Urinary bladder (tissue), 4 donors: ENCODE measurements around the gene GSN. TPM values are rescaled to one million over a fixed set of nuclear protein-coding genes. Genes with fewer than 3 reads are reported as not detected.

Experiments used
- DNase-seq: peaks from one replicate; pipeline ENCODE4 v3.0.0-alpha.2; 2015; ENCODE audit errors: extremely low spot score
- H3K27ac ChIP-seq: one replicate; pipeline ENCODE4 v1.5.1; 2013; ENCODE audit warnings: low read depth, mild to moderate bottlenecking, moderate library complexity
- H3K36me3 ChIP-seq: one replicate; pipeline ENCODE4 v1.6.1; 2013; ENCODE audit warnings: mild to moderate bottlenecking, moderate library complexity; ENCODE audit not compliant: insufficient read depth
- H3K4me1 ChIP-seq: one replicate; pipeline ENCODE4 v1.6.1; 2013; ENCODE audit warnings: mild to moderate bottlenecking, moderate library complexity; ENCODE audit not compliant: insufficient read depth
- H3K4me3 ChIP-seq: one replicate; pipeline ENCODE4 v1.5.1; 2013; ENCODE audit warnings: low read depth, low read length
- WGBS: extraction: QIAGEN DNeasy Blood & Tissue Kit; methylation state at CpG from one replicate; pipeline ENCODE4 v1.1.7; 2013; 5-methylcytosine and 5-hydroxymethylcytosine counted together
- polyA plus RNA-seq: library from polyadenylated mRNA; stranded (reverse); fragments of 200-250 nt; gene quantifications from one replicate; pipeline ENCODE4 v1.2.3, GENCODE V29; 2013
- total RNA-seq: library from RNA; depleted of rRNA; stranded (reverse); fragments of >200 nt; gene quantifications from one replicate; pipeline ENCODE4 v1.2.3, GENCODE V29; 2014
- donor health status: healthy with polysubstance abuse.
- donor health status: healthy.

GSN gene
- total RNA-seq: 405 TPM
- 2,591 TPM for polyA plus RNA-seq

GRCh38 chr9:121267689-121268597 is at the start of gene GSN:
GSN (plus strand) TSS chr9:121268162; CDS start chr9:121301972, 33,810 bp downstream.
- no peaks in the 10 kb centered on the region for H3K4me1 ChIP-seq
- H3K4me3 ChIP-seq: peak within 1 kb of the TSS; percentile 68
- WGBS: under 1% methylated on average over 64 of the region's 64 CpGs
- peak within 1 kb of the TSS; percentile 77 for H3K27ac ChIP-seq
- H3K36me3 ChIP-seq: no peaks in the 10 kb centered on the region
- no peak for DNase-seq

- H3K27ac ChIP-seq: no peak overlapping the region
- DNase-seq: no peak
- WGBS: 96% methylated on average over 8 of the region's 8 CpGs
- H3K4me1 ChIP-seq: no peaks in the 10 kb centered on the region
- H3K4me3 ChIP-seq: no peak overlapping the region
- H3K36me3 ChIP-seq: no peaks in the 10 kb centered on the region
Observed at GRCh38 chr9:121218357-121219027, 49.5 kb upstream of the GSN start.

GRCh38 chr9:121219530-121219929 is 48.4 kb upstream of the GSN start:
- 95% methylated on average over 3 of the region's 3 CpGs for WGBS
- no peak overlapping the region for H3K27ac ChIP-seq
- DNase-seq: no peak
- H3K4me1 ChIP-seq: no peaks in the 10 kb centered on the region
- no peaks in the 10 kb centered on the region for H3K36me3 ChIP-seq
- no peak overlapping the region for H3K4me3 ChIP-seq

- 73% methylated on average over 13 of the region's 13 CpGs for WGBS
- Histone ChIP-seq H3K36me3 (no peaks in the 10 kb centered on the region), H3K4me1 (no peaks in the 10 kb centered on the region), H3K4me3 (no peak overlapping the region), H3K27ac (no peak overlapping the region)
- no peak for DNase-seq
Observed at GRCh38 chr9:121220996-121221663, 46.8 kb upstream of the GSN start.

- no peak for DNase-seq
- Histone ChIP-seq H3K4me3 (no peak overlapping the region), H3K27ac (no peak overlapping the region), H3K4me1 (no peaks in the 10 kb centered on the region), H3K36me3 (no peaks in the 10 kb centered on the region)
- WGBS: 96% methylated on average over 2 of the region's 2 CpGs
Observed at GRCh38 chr9:121221664-121222055, 46.3 kb upstream of the GSN start.

- H3K4me3 ChIP-seq: no peak overlapping the region
- no peak for DNase-seq
- H3K4me1 ChIP-seq: no peaks in the 10 kb centered on the region
- H3K36me3 ChIP-seq: no peaks in the 10 kb centered on the region
- WGBS: 66% methylated on average over 12 of the region's 12 CpGs
- no peak overlapping the region for H3K27ac ChIP-seq
Observed at GRCh38 chr9:121222524-121223171, 45.3 kb upstream of the GSN start.

- Histone ChIP-seq H3K4me3 (no peak overlapping the region), H3K4me1 (no peaks in the 10 kb centered on the region), H3K27ac (no peak overlapping the region), H3K36me3 (no peaks in the 10 kb centered on the region)
- WGBS: 69% methylated on average over 5 of the region's 5 CpGs
- no peak for DNase-seq
Observed at GRCh38 chr9:121225240-121225639, 42.7 kb upstream of the GSN start.

- no peaks in the 10 kb centered on the region for H3K36me3 ChIP-seq
- H3K4me1 ChIP-seq: no peaks in the 10 kb centered on the region
- no peak for DNase-seq
- no peak overlapping the region for H3K27ac ChIP-seq
- WGBS: 73% methylated on average over 2 of the region's 2 CpGs
- no peak overlapping the region for H3K4me3 ChIP-seq
Observed at GRCh38 chr9:121226175-121226574, 41.8 kb upstream of the GSN start.

- no peak overlapping the region for H3K4me3 ChIP-seq
- no peaks in the 10 kb centered on the region for H3K36me3 ChIP-seq
- 67% methylated on average over 4 of the region's 4 CpGs for WGBS
- no peak overlapping the region for H3K27ac ChIP-seq
- no peak for DNase-seq
- no peaks in the 10 kb centered on the region for H3K4me1 ChIP-seq
Observed at GRCh38 chr9:121227862-121228261, 40.1 kb upstream of the GSN start.

GRCh38 chr9:121230256-121230655 is 37.7 kb upstream of the GSN start:
- Histone ChIP-seq H3K4me3 (no peak overlapping the region), H3K27ac (no peak overlapping the region), H3K36me3 (no peaks in the 10 kb centered on the region), H3K4me1 (no peaks in the 10 kb centered on the region)
- 85% methylated on average over 5 of the region's 5 CpGs for WGBS
- DNase-seq: no peak

GRCh38 chr9:121232251-121232650 is 35.7 kb upstream of the GSN start:
- H3K36me3 ChIP-seq: no peaks in the 10 kb centered on the region
- H3K4me3 ChIP-seq: no peak overlapping the region
- 96% methylated on average over 4 of the region's 4 CpGs for WGBS

GRCh38 chr9:121233906-121234831 is 33.8 kb upstream of the GSN start:
- Histone ChIP-seq H3K4me3 (no peak overlapping the region), H3K36me3 (no peaks in the 10 kb centered on the region), H3K4me1 (no peaks in the 10 kb centered on the region), H3K27ac (no peak overlapping the region)
- no peak for DNase-seq
- WGBS: 90% methylated on average over 11 of the region's 11 CpGs

More at GRCh38 chr9:121232251-121232650, 35.7 kb upstream of the GSN start:
- no peaks in the 10 kb centered on the region for H3K4me1 ChIP-seq
- no peak overlapping the region for H3K27ac ChIP-seq
- no peak for DNase-seq
